Endothelial cell (in vitro differentiated cells): ENCODE measurements around the gene ZNF433. TPM values are rescaled to one million over a fixed set of nuclear protein-coding genes. Genes with fewer than 3 reads are reported as not detected.

Experiments used
- DNase-seq: peaks from one replicate; pipeline ENCODE4 v3.0.0; 2021; ENCODE audit warnings: low spot score
- H3K27ac Mint-ChIP-seq: one replicate; pipeline ENCODE4 v1.8.0; 2021; ENCODE audit warnings: mixed read lengths, inconsistent platforms; ENCODE audit not compliant: unreplicated experiment
- H3K27me3 Mint-ChIP-seq: one replicate; pipeline ENCODE4 v1.8.0; 2021; ENCODE audit warnings: mild to moderate bottlenecking, moderate library complexity, mixed read lengths, inconsistent platforms; ENCODE audit not compliant: unreplicated experiment
- H3K36me3 Mint-ChIP-seq: one replicate; pipeline ENCODE4 v1.8.0; 2021; ENCODE audit warnings: mild to moderate bottlenecking, low read depth, mixed read lengths, inconsistent platforms; ENCODE audit not compliant: unreplicated experiment
- H3K4me1 Mint-ChIP-seq: one replicate; pipeline ENCODE4 v1.8.0; 2021; ENCODE audit warnings: mild to moderate bottlenecking, mixed read lengths, inconsistent platforms; ENCODE audit not compliant: unreplicated experiment
- H3K4me3 Mint-ChIP-seq: one replicate; pipeline ENCODE4 v1.8.0; 2021; ENCODE audit warnings: mild to moderate bottlenecking, mixed read lengths, inconsistent platforms; ENCODE audit not compliant: unreplicated experiment
- H3K9me3 Mint-ChIP-seq: one replicate; pipeline ENCODE4 v1.8.0; 2021; ENCODE audit warnings: mixed read lengths, inconsistent platforms; ENCODE audit not compliant: unreplicated experiment
- total RNA-seq: library from RNA; stranded (reverse); fragmentation: NEBNext Ultra II Directional; extraction: Animal tissue kit (Norgen Biotek cat#: 25700); gene quantifications from one replicate; pipeline ENCODE4 v1.2.1, GENCODE V29; 2021; ENCODE audit not compliant: unreplicated experiment
- TF ChIP-seq, protein P1 (sequence below): fragments of 200-600 bp; sonication (generic); IDR thresholded peaks from one replicate; pipeline ENCODE4 v1.5.0; 2021; ENCODE audit warnings: antibody characterized with exemption; ENCODE audit not compliant: unreplicated experiment

ZNF433 gene
- total RNA-seq, 1 donor from 2014 or later, result 0.21 TPM

DNA sequence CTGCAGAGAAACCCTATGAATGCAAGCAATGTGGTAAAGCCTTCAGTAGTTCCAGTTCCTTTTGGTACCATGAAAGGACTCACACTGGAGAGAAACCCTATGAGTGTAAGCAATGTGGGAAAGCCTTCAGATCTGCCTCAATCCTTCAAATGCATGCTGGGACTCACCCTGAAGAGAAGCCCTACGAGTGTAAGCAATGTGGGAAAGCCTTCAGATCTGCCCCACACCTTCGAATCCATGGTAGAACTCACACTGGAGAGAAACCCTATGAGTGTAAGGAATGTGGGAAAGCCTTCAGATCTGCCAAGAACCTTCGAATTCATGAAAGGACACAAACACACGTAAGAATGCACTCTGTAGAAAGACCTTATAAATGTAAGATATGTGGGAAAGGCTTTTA, 56.0 kb downstream of the ZNF433 start:
- TF ChIP-seq, protein P1, sequence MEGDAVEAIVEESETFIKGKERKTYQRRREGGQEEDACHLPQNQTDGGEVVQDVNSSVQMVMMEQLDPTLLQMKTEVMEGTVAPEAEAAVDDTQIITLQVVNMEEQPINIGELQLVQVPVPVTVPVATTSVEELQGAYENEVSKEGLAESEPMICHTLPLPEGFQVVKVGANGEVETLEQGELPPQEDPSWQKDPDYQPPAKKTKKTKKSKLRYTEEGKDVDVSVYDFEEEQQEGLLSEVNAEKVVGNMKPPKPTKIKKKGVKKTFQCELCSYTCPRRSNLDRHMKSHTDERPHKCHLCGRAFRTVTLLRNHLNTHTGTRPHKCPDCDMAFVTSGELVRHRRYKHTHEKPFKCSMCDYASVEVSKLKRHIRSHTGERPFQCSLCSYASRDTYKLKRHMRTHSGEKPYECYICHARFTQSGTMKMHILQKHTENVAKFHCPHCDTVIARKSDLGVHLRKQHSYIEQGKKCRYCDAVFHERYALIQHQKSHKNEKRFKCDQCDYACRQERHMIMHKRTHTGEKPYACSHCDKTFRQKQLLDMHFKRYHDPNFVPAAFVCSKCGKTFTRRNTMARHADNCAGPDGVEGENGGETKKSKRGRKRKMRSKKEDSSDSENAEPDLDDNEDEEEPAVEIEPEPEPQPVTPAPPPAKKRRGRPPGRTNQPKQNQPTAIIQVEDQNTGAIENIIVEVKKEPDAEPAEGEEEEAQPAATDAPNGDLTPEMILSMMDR, result no peak
- no peak overlapping the region for H3K27ac Mint-ChIP-seq

DNA sequence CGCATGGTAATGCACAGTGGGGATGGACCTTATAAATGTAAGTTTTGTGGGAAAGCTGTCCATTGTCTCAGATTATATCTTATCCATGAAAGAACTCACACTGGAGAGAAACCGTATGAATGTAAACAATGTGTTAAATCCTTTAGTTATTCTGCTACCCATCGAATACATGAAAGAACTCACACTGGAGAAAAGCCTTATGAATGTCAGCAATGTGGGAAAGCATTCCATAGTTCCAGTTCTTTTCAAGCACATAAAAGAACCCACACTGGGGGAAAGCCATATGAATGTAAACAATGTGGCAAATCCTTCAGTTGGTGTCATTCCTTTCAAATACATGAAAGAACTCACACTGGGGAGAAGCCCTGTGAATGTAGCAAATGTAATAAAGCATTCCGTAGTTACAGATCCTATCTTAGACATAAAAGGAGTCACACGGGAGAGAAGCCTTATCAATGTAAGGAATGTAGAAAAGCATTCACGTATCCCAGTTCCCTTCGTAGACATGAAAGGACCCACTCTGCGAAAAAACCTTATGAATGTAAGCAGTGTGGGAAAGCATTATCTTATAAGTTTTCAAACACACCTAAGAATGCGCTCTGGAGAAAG, 56.9 kb downstream of the ZNF433 start:
- Mint-ChIP-seq H3K27ac (no peak overlapping the region), H3K4me1 (no peaks in the 10 kb centered on the region), H3K4me3 (no peak overlapping the region), H3K36me3 (peaks cover 3% of the 10 kb centered on the region), H3K9me3 (peaks cover 46% of the 10 kb centered on the region), H3K27me3 (peaks cover 2% of the 10 kb centered on the region)
- TF ChIP-seq, protein P1, result no peak
- DNase-seq, result no peak

More for the DNA sequence above, 56.0 kb downstream of the ZNF433 start:
- Mint-ChIP-seq H3K4me3 (no peak overlapping the region), H3K4me1 (no peaks in the 10 kb centered on the region), H3K27me3 (peaks cover 2% of the 10 kb centered on the region), H3K9me3 (peaks cover 46% of the 10 kb centered on the region), H3K36me3 (peaks cover 3% of the 10 kb centered on the region)
- no peak for DNase-seq

DNA sequence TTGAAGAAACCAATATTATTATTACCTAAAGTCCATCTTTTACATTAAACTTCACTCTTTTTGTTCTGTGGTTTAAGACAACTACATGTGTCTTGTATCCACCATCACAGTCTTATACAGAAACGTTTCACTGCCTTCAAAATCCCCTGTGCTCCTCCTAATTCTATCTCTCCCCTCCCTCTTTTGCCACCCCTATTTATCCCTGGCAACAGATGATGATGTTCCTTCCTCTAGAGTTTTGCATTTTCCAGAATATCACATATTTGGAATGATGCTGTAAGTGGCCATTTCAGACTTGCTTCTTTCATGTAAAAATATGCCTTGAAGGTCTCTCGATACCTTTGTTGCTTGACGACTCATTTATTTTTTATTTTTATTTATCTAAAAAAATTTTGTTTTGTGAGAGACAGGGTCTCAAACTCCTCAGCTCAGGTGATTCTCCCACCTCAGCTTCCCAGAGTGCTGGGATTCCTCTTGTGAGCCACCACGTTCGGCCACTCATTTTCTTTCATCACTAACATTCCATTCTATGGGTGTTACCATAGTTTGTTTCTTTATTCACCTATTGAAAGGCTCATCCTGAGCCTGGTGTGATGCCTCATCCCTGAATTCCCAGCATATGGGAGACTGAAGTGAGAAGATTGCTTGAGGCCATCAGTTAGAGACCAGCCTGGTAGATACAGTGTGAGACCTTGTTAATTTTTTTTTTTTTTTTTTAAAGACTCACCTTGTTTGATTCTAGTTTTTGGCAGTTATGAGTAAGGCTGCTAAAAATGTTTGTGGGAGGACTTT, 62.3 kb downstream of the ZNF433 start:
- H3K4me1 Mint-ChIP-seq, result no peaks in the 10 kb centered on the region
- H3K27ac Mint-ChIP-seq, result no peak overlapping the region
- DNase-seq, result no peak
- TF ChIP-seq, protein P1, result no peak
- H3K36me3 Mint-ChIP-seq, result no peaks in the 10 kb centered on the region
- no peak overlapping the region for H3K4me3 Mint-ChIP-seq
- peaks cover 2% of the 10 kb centered on the region for H3K27me3 Mint-ChIP-seq
- H3K9me3 Mint-ChIP-seq, result peaks cover 31% of the 10 kb centered on the region

DNA sequence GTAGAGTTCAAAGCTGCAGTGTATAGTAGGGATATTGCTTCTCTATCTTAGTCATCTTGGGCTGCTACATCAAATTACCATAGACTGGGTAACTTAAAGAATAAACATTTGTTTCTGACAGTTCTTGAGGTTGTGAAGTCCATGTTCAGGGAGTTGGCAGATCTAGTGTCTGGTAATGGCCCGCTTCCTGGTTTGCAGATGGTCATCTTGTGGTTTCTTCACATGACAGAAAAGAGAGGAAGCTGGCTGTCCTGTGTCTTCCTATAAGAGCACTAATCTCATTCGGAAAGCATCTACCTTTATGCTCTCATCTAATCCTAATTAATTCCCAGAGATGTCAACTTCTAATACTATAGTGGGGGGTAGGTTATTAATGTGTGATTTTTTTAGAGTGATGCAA, 64.4 kb downstream of the ZNF433 start:
- Mint-ChIP-seq H3K9me3 (peaks cover 33% of the 10 kb centered on the region), H3K4me3 (no peak overlapping the region)

More for the DNA sequence above, 64.4 kb downstream of the ZNF433 start:
- TF ChIP-seq, protein P1, result no peak
- H3K36me3 Mint-ChIP-seq, result peaks cover 5% of the 10 kb centered on the region
- no peak overlapping the region for H3K27ac Mint-ChIP-seq
- H3K27me3 Mint-ChIP-seq, result peaks cover 2% of the 10 kb centered on the region
- no peaks in the 10 kb centered on the region for H3K4me1 Mint-ChIP-seq
- DNase-seq, result no peak
